HG02973 (cell line): Measurements from ENCODE around the gene CAP2.

Experiments
- ATAC-seq: cut with Tn5 transposase; IDR thresholded peaks from one replicate; pipeline ENCODE4 v1.9.1; 2021; ENCODE audit warnings: moderate library complexity; ENCODE audit not compliant: unreplicated experiment

The CAP2 gene

GRCh38 chr6:17392978-17393891, at the start of gene CAP2:
TSS of gene CAP2 (plus strand) at chr6:17393595. CDS start at chr6:17421556, 27,961 bp downstream.
- no peak for ATAC-seq

- no peak for ATAC-seq
Measured at GRCh38 chr6:17347012-17347411, 46.4 kb upstream of the CAP2 start.

GRCh38 chr6:17349427-17349826, 44.0 kb upstream of the CAP2 start:
- no peak for ATAC-seq

- no peak for ATAC-seq
Measured at GRCh38 chr6:17352302-17352701, 41.1 kb upstream of the CAP2 start.

GRCh38 chr6:17353440-17354175, 39.8 kb upstream of the CAP2 start:
- no peak for ATAC-seq

- ATAC-seq, result no peak
Measured at GRCh38 chr6:17354700-17355403, 38.5 kb upstream of the CAP2 start.

- no peak for ATAC-seq
Measured at GRCh38 chr6:17355404-17355774, 38.0 kb upstream of the CAP2 start.

GRCh38 chr6:17358515-17358914, 34.9 kb upstream of the CAP2 start:
- ATAC-seq, result no peak

GRCh38 chr6:17360564-17360963, 32.8 kb upstream of the CAP2 start:
- no peak for ATAC-seq

GRCh38 chr6:17361013-17361412, 32.4 kb upstream of the CAP2 start:
- no peak for ATAC-seq

GRCh38 chr6:17365961-17366360, 27.4 kb upstream of the CAP2 start:
- no peak for ATAC-seq

- no peak for ATAC-seq
Measured at GRCh38 chr6:17367868-17368267, 25.5 kb upstream of the CAP2 start.

- no peak for ATAC-seq
Measured at GRCh38 chr6:17381424-17382147, 11.8 kb upstream of the CAP2 start.

- no peak for ATAC-seq
Measured at GRCh38 chr6:17385660-17386059, 7.7 kb upstream of the CAP2 start.

GRCh38 chr6:17388365-17388764, 5.0 kb upstream of the CAP2 start:
- no peak for ATAC-seq

GRCh38 chr6:17389274-17389847, 4.0 kb upstream of the CAP2 start:
- no peak for ATAC-seq

- no peak for ATAC-seq
Measured at GRCh38 chr6:17390276-17390675, 3.1 kb upstream of the CAP2 start.

- ATAC-seq, result no peak
Measured at GRCh38 chr6:17391976-17392375, 1.4 kb upstream of the CAP2 start.

GRCh38 chr6:17393892-17394631, 667 bp downstream of the CAP2 start:
- ATAC-seq, result no peak

GRCh38 chr6:17395112-17395511, 1.7 kb downstream of the CAP2 start:
- ATAC-seq, result no peak
